Fibroblast of peridontal ligament (primary cell): ENCODE measurements around the gene BCKDHA.
"Not testable (repeated sequence)": the region's sequence is repeated elsewhere in the genome, so short reads cannot be mapped to it uniquely, and the experiment has no call there.

Experiments used
- DNase-seq: peaks from one replicate; pipeline ENCODE4 v3.0.0-alpha.2; 2010; ENCODE audit errors: extremely low read depth

The BCKDHA gene

DNA sequence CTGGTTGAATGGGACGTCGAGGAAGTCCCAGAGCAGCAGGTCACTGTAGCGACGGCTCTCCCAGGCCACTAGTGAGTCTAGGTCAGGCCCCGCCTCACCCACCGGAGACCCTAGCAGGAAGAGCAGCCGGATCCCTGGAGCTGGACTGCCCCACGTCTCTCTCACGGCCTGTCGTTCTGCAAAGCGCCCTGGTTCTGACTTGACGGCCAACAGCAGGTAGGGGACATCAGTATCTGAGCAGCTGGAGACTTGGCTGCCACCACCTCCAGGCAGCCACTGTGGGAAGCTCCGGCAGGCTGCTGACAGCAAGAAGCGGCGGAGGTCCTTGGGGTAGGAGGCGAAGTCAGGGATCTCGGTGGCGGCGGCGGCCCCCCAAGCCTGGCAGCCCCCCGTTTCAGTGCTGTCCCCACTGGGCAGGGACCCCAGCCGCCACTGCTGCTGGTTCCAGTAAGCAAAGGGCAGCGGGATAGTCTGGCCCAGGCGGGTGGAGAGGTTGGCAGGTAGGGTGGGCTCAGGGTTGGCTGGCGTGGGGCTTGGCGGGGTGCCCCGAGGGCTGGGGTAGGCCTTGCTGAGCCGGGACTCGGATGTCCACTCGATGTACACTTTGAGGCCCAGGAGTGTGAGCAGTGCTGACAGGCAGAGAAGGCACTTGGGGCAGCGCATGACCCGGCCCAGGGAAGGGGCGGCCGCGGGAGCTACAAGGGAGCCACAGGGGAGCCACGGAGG, 28.7 kb downstream of the BCKDHA start:
- DNase-seq: no peak

DNA sequence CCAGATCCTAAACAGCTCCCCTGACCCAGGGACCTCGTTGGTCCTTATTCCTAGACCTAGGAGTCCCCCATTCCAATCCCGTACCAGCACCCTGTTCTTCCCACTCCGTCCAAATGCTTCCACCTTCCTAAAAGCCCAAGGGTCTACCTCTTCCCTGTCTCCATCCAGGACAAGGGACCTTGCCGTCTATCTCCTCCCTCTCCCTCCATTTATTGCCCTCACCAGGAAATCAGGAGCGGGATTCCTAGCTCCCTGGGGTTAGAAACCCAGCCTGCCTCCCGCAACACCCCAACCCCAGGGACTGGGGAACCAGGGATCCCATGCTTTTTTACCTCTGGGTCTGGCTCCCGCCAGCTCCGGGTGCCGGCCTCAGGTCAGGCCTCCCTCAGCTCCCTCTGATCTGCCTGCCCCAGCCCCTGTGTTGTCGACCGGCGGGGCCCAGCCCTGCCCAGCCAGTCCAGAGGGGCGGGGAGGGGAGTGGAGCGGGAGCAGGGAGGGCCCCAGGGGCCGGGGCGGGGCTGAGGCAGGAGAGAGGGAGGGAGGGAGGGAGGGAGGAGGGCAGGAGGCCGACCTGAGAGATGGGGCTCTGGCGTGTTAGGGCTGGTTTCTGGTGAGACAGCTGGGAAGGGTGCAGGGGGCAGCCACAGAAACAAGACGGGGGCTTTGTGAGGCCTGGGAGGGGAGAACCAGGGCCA, 29.5 kb downstream of the BCKDHA start, which contains the start of gene B3GNT8:
Gene B3GNT8 (minus strand): TSS at position 423 of the 695 bp plus-strand sequence. CDS start 596 bp downstream, outside the sequence.
- peak; percentile 49 for DNase-seq

DNA sequence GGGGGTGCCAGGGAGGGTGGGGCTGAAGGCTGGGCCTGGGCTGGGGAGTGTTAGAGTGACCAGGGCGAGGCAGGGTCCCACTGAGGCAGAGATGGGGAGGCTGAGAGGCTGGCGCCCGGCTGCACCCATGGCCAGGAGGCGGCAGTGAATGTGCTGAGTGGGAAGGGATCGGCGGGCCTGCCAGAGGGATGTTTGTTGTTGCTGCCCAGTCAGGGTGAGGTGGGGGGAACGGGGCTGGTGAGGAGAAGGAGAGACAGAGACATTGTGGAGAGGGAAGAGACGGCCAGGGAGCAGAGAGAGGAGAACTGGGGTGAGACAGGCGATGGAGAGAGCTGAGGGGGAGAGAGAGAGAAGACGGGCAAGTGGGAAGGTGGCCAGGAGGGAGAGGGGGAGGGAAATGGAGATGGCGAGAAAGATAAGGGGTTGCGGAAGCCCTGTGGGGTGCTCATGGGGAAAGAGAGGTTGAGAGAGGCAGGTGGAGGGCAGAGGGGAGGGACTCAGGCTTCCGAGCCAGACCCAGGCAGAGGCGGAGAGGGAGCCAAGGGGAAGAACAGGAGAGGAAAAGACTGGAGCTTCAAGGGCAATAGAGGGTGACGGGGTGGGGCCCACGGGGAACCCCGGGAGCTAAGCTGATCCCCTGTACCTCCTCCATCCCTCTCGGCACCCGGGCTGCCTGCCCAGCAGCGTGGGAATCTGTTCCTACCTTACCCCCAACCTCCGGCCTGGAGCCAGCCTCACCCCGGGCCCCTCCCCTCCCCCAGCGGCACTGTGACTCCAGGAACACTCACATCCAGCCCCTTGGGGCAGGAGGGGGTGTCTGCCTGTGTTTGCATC, 30.2 kb downstream of the BCKDHA start:
- DNase-seq: peak; percentile 11

DNA sequence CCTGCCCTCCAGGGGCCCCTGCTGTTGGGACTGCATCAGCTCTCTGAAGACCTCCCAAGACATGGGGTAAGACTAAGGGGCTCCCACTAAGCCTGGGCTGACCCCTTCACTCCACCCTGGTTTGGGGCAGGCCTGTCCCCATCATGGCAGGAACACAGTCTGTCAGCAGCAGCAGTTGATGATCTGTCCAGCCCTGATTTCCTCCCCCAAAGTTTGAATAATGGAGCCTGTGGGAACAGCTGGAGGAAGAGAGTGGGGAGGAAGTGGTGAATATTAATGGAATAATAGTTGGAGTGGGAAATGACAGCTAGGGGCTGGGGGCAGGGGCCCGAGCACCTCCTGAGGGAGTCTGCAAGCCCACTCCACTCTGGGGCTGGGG, 30.9 kb downstream of the BCKDHA start:
- DNase-seq: no peak

DNA sequence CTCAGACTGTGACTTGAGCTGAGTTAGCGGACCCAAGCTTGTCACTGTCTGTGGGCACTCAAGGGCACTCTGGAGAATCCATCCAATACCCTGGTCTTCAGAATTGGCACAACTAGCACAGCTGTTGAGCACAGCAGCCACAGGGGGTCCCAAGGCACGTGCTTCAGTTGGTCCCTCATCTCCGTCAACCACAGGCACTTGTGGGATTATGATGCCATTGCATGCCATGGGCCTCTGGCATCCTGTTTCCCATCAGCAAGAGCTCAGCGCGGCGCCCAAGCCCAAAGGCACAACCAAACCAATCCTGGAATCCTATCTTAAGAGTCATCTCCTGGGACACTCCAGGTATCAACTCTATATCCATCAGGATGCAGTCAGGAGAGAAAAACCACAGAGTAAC, 33.3 kb downstream of the BCKDHA start:
- no peak for DNase-seq

DNA sequence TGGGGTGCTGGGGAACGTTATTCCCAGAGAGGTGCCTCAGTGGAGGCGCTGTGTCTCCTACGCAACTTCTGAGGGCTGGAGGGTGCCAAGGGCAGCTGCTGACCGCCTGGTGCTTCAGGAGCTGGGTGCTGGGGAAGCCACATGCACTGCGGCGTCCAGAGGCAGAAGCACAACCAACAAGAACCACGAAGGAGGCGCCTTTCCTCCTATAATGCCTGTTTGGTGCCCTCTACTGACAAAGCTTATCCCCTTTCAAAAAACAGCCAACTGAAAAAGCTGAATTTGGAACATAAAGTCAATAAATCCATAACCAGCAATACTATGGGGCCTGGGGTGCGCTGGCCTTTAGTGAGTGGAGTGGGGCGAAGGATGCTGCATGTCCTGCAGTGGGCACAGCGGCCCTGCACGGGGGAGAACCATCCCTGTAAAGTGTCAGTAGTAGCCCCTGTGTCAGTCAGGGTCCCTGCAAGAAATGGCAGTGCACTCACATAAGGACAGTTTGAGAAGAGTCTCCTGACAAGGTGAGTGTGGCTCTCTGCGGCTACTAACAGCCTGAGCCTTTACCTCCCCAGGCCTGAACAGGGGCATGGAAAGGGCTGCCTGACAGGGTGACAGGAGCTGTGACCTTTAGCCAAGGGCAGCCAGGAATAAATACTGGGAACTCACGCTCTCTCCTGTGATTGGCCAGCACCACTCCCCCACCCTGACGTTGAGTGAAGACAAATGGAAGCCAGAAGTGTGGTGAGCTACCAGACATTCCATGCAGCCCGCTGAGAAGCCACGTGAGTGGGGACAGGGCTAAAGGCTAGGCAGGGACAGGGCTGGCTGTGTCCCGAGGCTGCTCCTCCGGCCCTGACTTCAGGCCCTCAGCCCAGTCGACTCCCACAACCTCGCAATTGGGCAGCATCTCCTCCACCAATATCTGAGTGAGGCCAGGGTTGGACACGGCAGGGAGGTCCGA, 34.1 kb downstream of the BCKDHA start:
- peak; percentile 56 for DNase-seq

DNA sequence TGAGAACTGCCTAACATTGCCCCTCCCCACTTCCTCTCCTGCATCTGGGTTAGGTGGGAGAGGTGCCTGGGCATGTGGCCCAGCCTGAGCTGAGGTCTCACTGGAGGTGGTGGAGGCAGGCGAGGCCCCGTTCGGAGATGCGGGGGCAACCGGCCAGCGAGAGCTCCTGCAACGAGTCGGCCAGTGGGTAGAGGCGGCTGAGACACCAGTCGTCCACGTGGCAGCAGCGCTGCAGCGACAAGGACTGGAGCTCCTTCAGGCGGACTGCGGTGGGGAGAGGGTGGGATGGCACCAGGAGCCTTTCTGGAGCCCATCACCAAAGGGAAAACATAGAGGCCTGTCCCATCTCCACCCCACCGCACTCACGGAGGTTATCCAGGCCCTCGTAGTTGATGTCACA, 35.6 kb downstream of the BCKDHA start:
- no peak for DNase-seq

DNA sequence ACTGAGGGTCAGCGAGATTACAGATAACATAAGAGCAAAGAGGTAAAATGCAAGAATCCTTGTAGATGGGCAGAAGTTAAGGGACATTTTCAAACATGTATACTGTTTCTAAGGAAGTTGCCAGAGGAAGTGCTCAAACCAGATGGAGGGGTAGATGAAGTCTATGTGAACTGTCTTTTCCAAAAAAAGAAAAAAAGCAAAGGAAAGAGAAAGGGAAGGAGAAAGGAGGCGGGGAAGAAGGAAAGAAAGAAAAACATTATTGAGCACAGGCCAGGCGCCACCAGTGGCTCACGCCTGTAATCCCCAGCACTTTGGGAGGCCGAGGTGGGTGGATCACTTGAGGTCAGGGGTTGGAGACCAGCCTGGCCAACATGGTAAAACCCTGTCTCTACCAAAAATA, 36.8 kb downstream of the BCKDHA start:
- no peak for DNase-seq

DNA sequence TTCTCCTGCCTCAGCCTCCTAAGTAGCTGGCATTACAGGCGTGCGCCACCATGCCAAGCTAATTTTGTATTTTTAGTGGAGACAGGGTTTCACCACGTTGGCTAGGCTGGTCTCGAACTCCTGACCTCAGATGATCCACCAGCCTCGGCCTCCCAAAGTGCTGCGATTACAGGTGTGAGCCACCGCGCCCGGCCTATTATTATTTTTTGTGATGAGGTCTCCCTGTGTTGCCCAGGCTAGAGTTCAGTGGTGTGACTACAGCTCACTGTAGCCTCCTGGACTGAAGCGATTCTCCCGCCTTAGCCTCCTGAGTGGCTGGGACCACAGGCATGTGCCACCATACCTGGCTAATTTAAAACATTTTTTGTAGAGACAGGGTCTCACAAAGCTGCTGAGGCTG, 37.8 kb downstream of the BCKDHA start:
- DNase-seq: not testable (repeated sequence)

DNA sequence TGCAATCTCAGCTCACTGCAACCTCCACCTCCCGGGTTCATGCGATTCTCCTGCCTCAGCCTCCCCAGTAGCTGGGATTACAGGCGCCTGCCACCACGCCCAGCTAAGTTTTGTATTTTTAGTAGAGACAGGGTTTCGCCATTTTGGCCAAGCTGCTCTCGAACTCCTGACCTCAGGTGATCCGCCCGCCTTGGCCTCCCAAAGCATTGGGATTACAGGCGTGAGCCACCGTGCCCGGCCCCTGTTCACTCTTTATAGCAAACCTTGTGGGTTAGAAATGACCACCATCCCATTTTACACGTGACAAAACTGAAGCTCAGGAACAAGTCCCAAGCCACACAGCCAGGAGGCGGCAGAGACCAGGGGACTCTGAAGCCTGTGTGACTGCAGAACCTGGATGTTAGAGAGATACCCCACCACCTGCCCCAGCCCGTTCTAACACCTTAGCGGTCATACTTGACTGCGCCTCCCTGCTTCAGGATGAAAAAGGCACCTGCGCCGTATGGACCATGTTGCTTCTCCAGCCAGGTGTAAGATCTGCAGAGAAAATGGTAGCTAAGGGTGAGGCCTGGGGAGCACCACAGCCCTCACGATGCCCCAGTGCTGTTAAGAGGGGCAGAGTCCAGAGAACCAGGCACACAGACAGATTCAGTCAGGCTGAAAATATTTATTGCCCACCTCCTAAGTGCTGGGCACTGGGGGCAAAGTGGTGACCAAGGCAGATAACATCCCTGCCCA, 38.5 kb downstream of the BCKDHA start:
- DNase-seq: no peak

DNA sequence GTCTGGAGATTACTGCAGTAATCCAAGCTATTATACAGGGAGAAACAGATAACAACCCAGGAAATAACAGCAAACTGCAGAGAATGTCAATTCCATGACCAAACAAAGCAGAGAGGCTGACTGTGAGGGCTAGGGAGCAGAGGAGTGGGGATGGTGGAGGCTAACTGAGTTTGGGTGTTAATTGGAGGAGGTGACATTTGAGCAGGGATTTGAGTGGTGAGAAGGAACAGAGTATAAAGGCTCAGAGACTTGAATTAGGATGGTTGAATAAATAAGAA, 39.0 kb downstream of the BCKDHA start:
- DNase-seq: no peak

DNA sequence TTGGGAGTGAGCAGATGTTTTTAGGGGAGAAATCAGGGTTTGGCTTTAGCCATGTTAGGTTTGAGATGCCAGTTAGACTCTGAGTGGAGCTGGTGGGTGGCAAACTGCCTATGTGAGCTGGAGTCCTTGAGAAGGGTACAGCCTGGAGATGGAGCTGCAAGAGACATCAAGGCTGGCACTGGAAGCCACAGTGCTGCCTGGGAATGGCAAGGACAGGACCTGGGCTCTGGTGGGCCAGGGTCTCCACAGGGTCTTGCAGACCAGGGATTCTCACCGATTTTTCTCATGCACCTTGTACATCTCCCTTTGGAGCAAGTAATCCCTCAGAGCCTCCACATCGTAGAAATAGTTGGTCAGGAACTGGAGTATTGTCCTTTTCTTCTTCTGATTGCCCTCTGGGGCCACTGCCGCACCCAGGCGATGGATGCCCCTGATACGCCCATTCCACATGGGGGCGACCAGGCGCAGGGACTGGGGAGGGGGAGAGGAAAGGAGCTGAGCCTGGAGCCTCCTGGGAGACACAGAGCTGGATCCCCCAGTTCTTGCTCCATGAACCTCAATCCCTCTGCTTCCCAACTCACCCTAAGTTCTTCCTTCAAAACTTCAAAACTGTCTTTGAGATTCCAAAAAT, 40.4 kb downstream of the BCKDHA start:
- DNase-seq: no peak

DNA sequence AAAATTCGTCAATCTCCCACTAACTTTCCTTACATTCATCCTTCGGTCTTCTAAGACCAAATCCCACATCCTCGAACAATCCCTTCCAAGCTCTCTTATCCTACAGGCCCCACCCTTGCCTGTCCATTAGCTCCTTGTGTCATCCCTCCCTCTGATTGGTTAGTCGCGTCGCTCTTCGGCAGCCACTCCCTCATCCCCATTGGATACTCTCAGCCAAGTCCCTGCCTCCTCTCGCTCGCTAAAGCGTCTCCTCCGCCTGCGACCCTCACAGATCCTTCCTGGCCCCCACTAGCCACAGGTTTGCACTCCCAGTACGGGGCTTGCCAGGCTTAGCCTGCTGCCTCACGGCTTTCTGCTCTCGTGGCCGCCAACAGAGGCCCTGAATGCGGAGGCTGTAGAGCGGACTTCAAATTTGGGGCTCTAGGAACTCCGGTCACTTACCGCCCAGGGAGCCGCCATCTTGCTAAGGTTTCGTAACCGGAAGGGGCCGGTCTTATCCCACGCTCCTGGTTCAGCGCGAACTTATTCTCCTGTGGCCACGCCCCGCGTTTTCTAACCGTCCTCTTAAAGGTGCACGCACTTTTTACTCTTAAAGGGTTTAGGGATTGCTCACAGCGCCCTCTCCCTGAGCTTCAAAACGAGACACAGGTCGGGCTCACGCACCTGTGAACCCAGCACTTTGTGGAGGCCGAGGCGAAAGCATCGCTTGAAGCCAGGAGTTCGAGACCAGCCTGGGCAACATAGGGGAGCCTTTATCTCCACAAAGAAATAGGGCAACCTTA, 42.0 kb downstream of the BCKDHA start, which contains the start of gene DMAC2:
Gene DMAC2 (minus strand): TSS at position 472 of the 782 bp plus-strand sequence. CDS start 13 bp downstream, at position 459.
- peak; percentile 96 for DNase-seq

DNA sequence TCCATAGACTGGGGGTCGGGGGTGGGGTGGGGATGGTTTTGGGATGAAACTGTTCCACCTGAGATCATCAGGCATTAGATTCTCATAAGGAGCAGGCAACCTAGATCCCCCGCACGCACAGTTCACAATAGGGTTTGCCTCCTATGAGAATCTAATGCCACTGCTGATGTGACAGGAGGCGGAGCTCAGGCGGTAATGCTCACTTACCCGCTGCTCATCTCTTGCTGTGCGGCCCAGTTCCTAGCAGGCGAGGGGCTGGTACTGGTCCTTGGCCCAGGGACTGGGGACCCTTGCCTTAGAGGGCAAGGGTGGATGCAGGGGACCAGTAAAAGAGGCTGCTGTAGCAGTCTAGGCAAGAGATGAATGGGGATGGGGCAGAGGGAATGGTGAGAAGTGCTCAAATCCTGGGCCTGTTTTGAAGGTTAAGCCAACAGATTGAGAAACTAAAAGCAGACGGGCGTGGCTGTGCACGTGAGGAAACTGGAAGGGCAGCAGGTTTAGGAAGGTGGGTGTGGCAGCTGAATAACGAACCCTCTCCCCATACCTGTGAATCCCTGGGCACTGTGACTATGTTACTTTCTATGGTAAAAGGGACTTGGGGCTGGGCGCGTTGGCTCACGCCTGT, 43.8 kb downstream of the BCKDHA start:
- DNase-seq: no peak

DNA sequence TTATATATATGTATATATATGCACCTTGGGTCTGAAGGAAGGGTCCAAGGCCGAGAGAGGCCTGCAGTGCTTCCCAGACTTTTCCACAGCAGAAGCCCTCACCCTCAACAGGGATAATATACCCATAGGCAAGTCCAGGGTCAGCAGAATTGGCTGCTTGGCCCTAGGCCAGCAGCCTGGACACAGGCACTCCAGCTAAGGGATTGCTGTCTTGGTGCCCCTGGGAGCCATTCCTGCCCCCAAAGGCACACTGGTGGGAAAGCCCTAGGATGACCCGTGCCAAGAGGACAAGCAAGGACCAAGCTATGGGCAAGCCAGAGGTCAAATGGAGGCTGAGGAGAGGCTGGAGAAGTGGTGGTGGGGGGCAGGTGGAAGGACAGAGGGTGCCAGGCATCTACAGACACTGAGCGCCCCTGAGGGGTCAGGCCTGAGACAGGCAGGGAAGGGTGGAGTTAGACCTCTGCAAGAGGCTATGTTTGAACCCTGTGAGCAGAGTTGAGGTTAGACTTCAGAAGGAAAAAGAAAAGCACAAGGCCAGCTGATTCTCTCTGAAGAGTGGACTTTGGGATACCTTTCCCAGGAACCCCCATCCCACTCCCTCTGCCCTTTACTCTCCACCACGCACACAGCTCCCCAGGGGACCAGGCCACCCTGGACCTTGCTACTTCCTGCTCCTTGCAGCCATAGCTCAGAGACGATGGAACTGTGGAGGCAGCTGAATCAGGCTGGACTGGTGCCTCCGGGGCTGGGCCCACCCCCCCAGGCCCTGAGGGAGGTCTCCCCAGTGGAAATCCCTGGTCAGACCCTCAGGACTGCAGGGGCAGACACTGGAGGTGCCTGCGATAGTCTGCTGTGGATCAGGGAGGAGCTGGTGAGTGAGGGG, 45.1 kb downstream of the BCKDHA start, which contains the start of gene ERICH4:
Gene ERICH4 (plus strand): TSS at position 684 of the 883 bp plus-strand sequence. CDS start 14 bp downstream, at position 698.
- no peak for DNase-seq

DNA sequence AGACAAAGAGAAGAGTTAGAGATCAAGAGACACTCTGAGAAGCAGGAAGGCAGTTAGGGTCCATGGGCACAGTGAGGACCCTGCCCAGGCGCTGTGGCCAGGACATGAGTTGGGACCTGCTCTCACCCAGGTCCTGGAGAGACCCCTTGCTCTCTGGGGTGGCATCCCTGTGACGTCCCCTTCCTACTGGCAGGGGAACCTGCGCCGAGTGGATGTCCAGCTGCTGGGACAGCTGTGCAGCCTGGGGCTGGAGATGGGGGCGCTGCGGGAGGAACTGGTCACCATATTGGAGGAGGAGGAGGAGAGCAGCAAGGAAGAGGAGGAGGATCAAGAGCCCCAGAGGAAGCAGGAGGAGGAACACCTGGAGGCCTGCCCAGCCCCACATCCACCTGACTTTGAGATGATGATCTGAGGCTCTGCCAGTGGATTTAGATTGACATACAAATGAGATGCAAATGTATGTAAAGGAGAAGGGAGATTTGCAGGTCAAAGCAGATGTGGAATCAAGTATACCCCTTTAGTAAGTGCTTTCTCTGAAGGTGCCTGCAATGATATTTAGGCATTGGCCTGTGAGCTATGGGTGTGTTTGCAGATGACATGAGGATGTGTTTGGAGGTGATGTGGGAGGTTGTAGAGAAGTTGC, 46.3 kb downstream of the BCKDHA start:
- no peak for DNase-seq

DNA sequence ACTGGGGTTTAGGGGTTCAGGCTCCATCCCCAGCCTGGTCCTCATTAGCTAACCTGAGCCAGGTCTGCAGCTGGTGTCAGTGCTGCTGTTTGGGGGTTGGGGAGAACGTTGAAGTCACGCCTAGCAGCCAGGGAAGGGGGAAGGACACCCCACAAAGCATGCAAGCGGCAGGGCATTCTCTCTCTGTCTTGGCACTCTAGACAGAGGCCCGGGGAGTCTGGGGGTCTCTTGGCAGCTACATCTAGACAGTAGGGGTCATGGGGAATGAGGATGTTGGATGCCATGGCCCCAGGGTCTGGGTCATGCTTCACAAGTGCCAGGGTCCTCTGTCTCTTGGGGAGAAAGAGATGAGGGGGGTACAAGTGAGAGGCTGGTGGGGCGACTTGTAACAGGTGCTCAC, 48.0 kb downstream of the BCKDHA start:
- DNase-seq: no peak
